HG03571 (cell line): ENCODE results near the gene KCNIP4.

Source experiments
- ATAC-seq: cut with Tn5 transposase; IDR thresholded peaks from one replicate; pipeline ENCODE4 v1.9.1; 2021; ENCODE audit not compliant: unreplicated experiment

Gene KCNIP4

DNA sequence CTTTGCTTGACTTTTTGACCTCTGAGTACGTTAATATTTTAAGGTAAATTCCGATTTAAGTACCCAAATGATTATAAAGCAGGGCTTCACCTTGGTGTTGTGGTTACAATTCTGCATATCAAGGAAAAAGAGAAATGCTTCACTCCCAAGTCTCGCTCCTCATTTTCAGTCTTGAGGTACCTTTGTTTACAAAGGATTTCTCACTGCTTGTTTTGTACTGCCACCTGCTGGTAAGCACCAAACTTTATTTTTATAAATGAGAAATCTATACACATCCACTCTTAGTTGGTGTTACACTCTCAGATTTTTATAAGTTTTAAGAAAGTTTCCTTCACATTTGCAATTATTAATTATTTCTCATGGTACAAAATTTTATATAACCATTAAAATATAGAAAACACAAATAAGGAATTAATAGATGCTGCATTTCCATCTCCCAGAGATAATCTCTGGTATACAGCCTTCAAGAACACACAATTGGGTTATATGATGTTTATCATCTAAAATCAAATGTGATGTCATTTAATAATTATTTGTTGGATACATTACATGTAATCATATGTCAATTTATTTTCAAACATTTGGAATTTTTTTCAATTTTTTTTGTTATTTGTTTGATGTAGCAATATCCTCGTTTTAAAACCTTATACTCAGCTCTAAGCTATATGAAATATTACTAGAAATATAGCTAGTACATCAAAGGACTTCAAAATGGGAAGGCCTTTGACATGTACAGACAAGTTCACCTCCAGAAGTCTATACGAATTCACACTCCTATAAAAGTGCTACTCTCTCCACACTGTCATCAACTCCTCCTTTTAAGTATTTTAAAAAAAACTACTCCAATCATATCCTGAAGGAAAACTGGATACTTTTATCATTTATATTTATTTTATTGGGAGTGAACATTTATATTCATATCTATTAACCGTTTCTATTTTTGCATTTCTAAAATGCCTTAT, 179.9 kb downstream of the KCNIP4 start:
- no peak for ATAC-seq

DNA sequence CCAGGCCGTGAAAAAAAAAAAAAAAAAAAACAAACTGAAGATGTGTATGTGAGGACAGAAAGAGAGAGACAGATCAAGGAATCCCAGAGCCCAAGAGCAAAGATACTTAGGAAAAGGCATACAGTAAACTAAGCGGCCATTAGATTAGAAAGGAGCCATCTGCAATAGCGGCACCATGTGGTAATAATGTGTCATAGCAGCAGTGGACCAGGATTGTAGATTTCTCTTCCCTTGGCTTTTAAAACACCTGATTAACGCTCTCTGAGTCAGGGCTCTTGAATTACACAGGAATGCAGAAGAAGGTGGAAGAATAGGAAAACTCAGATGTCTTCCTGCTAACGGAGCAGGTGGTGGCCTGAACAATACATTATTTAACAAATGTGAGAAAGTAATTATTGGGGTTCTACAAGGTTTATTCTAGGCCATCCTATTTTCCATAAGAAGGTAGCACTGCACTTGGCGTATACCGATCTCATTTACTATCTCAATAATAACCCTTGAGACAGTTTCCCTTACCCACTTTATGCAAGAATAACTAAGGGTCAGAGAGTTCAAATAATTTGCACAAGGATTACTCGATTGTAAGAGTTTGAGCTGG, 182.7 kb downstream of the KCNIP4 start:
- ATAC-seq: peak; percentile 54

DNA sequence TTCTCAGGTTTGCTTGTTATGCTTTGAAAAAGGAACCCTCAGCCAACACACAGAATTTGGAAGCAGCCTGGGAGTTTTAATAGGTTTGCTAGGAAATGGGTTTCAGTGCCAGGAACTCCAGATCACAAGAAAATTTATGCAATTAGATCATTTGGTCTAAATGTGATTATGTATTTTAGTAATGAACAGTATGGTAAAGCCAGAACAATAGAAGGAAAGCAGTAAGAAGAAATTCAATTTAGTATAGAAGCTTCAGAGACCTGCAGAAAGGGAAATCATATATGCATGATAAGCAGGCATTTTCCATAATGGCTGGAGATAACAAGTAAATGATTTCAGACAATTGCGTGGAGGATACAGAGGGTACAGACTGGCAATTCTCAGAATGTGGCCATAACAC, 184.7 kb downstream of the KCNIP4 start:
- no peak for ATAC-seq

DNA sequence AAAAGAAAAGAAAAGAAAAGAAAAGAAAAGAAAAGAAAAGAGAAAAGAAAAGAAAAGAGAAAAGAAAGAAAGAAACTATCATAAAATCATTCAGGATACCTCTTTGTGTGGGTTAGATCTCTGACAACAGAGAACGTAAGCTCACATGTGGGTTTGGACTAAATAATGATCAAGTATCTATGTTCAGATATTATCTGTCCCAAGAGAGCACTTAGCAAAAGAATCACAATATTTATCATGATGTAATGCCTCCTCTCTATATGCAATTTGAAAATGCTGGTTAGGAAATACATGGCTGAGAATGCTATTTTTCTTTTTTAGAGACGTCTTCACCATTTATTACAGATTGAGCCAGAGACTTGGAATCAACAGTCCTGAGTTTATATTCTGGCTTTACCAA, 191.3 kb downstream of the KCNIP4 start:
- no peak for ATAC-seq

DNA sequence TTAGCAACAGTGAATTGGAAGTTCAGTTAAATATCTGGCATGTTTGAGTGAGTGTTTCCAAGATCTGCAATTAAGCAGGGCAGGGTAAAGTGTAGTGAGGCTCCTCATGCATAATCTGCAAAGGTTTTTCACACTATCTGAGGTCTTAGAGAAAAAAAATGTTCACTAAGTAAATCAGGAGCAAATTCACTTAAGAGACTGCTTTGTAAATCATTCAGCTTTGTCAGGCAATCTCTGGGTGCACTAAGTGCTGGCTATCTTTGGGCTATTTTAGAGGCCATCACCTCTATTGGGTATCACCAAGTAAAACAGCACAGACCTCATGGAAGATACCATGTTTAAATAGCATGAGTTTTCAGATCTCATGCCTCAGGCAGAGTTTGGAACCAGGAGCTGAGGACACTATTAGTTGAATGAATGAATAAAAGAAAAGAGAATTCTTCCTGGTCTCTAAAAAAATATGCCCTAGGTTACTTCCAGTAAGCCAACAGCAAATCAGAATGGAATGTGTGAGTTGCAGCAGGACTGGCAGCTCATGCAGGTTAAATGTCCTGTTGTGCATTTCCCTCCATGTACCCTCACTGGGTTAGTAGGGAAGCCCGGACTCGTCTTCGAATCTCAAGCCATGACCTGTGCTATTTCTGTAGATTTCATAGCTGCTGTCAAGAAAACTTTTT, 195.3 kb downstream of the KCNIP4 start:
- no peak for ATAC-seq

DNA sequence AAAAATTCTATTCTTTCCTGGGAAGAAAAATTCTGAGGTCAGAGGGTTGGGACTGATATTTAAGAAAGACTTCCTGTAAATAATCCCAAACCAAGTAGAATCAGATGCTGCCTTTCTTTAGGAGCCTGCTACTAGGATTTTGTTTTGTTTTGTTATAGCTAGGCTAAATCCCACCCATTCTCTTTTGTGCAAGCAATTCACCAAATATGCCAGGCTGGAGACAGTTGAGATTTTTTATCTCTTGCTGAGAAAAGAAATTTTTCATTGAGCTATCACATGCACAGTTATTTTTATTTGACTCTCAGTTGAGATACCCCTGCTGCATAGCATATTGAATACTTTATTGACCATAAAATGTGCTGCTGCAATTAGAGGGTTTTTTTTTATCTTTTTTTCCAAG, 196.0 kb downstream of the KCNIP4 start:
- ATAC-seq: no peak

DNA sequence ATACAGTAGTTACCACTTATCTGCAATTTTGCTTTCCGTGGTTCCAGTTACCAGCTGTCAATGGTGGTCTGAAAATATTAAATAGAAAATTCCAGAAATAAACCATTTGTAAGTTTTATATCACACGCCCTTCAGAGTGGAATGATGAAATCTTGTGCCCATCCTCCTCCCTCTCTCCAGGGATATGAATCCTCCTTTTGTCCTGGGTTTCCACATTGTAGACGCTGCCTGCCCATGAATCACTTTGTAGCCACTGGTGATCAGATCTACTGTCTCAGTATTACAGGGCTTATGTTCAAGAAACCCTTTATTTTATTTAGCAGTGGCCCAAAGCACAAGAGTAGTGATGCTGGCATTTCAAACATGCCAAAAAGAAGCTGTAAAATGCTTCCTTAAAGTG, 198.6 kb downstream of the KCNIP4 start:
- no peak for ATAC-seq

DNA sequence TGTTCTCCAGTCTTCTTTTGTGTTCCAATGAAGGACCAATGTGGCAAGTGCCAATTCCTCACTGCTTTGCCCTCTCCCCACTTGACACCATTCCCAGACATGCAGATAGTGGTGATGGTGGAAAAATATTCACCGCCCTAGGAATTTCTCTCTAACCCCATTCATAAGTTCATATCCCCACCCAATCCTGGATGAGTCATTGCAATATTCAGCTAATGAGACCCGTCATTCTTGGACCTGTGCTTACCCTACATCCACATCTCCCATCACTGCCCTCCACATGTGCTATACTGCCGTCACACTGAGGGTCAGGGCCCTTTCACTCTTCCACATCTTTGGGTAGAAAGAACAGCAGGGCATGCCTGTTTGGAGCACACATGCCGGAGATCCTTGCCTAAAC, 199.2 kb downstream of the KCNIP4 start:
- ATAC-seq: no peak

DNA sequence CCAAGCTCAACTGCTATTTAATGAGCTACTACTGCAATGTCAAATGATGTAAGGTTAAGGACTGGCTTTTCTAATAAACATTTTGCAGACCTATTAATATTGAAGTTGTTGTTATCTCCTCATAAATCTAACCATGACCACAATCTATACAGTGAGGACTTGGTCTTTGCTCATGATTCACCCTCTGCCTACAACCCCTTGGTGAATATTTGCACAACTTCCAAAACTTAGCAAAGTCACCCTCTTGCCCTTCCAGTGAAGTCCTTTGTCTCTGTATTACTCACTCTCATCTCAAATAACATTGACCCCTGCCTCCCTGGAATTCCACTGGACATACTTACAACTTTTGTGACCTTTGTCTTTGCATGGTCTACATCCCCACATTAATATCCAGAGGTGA, 204.5 kb downstream of the KCNIP4 start:
- ATAC-seq: no peak

DNA sequence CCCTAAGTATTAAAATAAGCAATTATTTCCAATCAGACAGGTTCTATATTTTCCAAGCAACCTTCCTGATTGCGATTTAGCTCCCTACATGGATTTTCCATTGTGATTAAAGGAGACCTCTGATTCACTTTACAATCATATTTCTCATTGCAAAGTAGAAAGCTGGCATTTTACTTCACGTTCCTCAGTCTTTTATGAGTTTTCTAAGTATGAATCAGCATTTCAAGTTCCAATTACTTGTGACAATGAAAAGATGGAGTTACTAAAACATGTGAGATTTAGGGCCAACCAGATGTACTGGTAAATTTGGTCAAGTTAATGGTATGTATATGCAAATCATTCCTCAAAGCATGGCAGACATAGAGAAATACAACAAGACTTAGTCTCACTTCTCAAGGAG, 206.2 kb downstream of the KCNIP4 start:
- ATAC-seq: no peak

DNA sequence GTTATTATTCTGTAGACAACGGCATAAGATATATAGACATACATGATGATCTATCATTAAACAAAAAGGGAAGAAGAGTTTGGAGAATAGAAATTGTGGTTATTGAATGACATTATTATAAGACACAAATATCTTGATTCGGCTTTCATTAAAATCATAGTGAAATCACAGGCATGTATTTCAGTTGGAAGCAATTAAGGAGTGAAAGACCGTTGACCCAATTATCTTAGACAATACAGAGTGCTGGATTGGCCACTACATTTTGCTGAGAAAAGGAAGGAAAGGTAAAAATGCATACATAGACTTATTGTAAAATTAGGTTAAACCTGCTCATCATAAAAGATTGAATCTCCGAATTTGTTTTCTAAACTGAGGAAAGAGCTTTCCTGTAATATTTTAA, 209.8 kb downstream of the KCNIP4 start:
- ATAC-seq: no peak

DNA sequence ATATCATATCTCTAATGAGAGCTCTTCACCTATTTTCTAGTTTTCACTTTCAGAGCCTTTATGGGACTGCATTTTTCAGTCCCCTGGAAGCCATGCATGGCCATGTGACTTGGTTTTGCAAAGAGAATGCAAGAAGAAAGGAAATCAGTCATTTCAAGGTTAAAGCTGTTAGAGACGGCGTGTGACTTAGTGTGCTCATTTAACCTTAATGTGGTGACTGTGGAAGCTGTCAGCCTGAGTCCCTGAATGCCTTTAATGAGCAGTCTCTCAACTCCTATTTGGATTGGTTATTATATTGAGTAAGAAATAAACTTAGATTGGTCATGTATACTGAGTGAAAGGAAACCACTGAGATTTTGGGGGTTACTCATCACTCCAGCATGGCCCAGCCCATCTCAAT, 212.7 kb downstream of the KCNIP4 start:
- no peak for ATAC-seq

DNA sequence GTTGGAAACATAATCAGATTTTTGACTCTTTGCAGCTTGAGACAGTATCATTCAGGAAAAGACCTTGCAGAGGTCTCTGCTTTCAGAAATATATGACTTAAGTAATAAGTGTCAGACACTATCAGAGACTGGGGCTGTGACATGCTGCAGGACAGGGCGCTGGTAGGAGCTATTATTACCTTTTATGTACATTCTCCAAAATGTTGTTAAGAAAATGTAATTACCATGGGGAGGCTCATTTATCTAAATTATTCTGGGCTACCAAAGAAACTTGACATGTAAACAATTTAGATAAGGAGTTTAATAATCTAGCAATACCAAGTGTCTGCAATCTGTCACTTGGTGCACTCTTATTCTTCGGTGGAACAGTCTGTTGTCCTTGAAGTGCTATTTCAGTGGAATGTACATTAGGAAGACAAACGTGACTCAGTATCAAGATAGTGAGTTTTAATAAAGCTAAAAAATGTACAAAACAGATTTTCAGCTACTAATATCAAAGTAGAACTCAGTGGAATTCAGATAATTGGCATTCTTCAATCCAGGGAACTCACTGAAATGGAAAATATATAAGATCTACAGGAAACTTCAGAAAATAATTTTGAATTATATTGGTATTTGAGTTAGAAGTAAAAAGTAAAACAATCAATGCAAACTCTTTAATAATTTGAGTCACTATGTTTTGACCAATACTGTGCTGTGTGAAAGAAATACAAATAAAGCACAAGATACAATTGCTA, 214.5 kb downstream of the KCNIP4 start:
- no peak for ATAC-seq

DNA sequence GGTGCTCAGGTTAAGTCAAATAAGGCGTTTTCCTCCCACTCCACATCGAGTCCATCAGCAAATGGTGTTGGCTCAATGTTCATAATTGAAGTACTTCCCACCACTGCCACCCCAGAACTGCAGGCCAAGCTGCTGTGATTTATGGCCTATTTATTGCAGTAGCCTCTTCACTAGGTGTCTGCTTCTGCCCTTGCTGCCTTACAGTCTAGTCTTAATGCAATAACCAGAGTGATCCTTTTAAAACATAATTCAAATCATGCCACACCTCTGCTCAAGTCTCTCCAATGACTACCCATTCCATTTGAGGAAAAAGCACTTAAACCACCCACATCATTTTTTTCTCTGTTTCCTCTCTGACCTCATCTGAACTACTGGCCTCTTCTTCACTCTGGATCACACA, 220.3 kb downstream of the KCNIP4 start:
- ATAC-seq: no peak

DNA sequence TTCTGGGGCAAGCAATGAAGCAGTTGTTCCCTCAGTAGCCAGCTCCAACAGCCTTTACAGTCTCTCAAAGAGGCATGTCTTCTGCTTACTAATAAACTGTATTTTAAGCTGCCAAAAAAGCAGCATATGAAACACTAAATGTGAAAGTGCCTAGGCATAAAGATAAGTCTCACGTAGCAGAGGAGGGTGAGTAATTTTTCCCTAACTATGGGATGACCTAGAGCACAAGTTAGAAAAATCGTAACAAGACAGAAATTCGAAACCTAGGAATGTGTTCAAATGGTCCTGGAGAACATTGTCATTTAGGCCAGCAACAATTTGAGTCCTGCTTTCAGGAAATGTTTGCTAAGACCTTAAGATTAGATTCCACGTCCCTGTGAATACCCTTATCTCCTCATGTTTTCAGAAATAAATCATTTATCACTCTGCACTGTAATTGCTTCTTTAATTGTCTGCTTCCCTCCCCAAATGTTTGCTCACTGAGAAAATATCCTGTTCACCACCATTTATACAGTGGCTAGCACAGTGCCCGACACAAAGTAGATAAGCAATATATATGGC, 222.2 kb downstream of the KCNIP4 start:
- ATAC-seq: no peak

DNA sequence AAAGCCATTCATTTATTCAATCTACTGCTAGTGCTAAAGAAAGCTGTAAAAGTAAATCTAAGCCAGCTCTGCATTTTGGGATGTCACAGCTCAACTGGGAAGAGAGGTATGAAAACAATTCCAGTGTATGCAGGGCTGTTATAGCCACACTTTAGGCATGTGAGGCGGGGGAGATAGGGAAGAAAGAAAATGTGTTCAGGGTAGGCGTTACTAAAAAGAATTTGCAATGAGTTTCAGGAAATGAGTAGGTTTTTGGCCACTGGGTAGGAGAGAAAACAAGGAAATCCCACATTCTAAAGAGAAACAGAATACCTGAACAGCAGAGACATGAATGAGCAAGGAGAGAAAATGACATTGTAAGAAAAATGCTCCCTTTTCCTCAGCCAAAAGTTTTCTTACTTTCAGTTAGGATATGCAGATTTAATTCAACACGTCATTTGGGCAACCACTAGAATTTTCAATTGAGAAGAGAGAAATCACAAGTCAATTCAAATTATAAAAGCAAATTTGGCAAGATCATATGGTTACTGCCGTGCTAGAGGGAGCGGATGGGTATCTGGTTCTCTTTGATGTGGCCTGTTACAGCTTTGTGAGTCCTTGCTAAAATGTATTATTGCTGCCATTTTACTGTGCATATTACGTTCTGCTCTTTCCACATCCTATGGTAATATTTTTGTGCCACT, 226.3 kb downstream of the KCNIP4 start:
- no peak for ATAC-seq

DNA sequence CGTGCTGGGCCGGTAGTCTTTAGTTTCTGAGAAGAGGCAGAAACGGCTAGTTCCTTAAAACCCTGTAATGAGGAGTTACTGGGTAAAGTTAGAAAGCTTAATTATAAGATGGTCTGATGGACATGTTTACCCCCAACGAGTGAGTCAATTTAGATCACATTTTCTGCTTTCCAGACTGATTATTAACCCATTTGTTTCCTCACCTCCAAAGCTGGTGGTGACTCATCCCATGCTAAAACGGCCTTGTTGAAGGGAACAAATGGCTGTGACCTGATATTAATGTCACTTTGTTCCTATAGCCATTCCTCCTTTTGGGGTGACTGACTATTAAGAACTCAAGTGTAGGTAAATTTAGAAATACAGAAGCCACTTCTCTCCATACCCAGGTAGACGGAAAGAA, 232.0 kb downstream of the KCNIP4 start:
- ATAC-seq: no peak

DNA sequence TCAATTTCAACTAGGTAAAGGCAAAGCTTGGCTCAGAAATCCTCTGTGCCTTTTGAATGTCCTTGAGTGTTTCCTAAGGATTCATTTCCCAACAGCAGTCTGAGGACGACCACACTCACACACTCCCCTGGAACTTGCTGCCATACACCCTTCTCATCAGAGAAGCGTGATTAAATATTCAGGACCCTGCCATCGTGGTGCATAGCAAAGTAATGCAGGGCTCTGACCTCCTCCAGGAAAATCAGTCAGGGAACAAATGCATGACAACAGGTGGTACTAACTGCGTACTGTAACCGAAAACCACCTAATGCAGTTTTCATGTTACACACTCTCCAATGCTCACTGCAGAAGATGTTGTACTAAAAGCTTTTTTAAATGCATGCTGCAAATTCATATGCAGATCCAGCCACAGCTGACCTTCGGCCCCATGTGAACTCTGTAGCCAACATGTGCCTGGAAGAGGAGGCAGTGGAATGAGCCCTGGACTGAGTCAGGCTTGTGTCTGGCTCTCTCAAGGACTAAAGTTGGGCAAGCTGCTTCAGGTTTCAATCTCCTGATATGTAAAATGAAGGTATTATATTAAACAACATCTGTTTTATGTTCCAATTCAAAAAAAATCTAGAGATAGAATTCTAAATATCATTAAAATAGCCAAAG, 238.3 kb downstream of the KCNIP4 start:
- no peak for ATAC-seq

DNA sequence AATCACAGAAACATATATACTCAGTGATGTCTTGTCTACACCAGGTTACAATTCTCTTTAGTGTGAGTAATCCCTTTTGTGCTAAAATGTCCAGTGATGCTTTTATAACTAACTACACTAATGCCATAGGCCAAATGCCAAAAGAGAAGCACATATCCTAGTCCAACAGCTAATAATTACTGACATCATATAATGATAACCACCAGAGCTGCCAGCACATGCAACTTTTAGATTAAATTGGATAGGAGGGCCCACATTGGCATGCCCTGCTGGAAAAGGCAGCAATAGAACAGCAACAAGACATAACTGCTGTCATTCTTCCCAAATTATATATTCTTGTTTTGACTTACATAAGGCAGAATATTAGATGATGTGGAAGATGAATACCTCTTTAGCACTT, 238.8 kb downstream of the KCNIP4 start:
- ATAC-seq: no peak

DNA sequence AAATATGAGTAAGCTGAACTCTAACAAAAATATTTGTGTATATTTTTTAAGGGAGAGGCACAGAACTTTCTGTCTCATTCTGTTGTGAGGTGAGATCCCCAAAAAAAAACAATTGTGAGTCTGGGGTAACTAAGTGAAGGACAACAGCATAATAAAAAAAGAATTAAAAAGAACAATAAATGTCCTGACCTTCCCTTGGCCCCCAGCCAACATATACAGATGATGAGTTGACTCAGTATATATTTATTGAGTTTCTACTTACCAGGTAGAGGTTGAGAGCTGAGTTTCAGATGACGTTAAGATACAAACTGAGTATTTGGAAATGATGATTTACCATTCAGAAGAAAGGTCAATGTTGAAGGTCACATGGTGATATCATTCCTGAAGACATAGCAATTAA, 239.5 kb downstream of the KCNIP4 start:
- ATAC-seq: no peak
